WTC11 (cell line): ENCODE data around the gene TARBP1. TPM values are rescaled to one million over a fixed set of nuclear protein-coding genes. Genes with fewer than 3 reads are reported as not detected.

ENCODE experiments used
- ATAC-seq: fragments of 200-7000 bp; cut with Tn5 transposase; 2 replicates; pipeline ENCODE4 v1.10.0; 2021; ENCODE audit warnings: mild to moderate bottlenecking, moderate library complexity
- CTCF ChIA-PET: fragments of 300-600 bp; sonication (Branson Sonifier 250); formaldehyde crosslinking; loops from one replicate; lab custom pipeline; 2021; ENCODE audit warnings: antibody characterized with exemption; lab: Charles Lee
- POLR2A ChIA-PET: fragments of 350-600 bp; sonication (Branson Sonifier 250); formaldehyde crosslinking; loops from one replicate; lab custom pipeline; 2021; ENCODE audit warnings: antibody characterized with exemption; lab: Charles Lee
- DNase-seq: peaks from one replicate; pipeline ENCODE4 v3.0.0; 2021; ENCODE audit warnings: low spot score
- H3K27ac Mint-ChIP-seq: 2 replicates; pipeline ENCODE4 v1.8.0; 2021; ENCODE audit warnings: mixed read lengths
- H3K27me3 Mint-ChIP-seq: 2 replicates; pipeline ENCODE4 v1.8.0; 2021; ENCODE audit warnings: low read depth, mild to moderate bottlenecking, moderate library complexity, mixed read lengths
- H3K36me3 Mint-ChIP-seq: 2 replicates; pipeline ENCODE4 v1.8.0; 2021; ENCODE audit warnings: mixed read lengths
- H3K4me1 Mint-ChIP-seq: 2 replicates; pipeline ENCODE4 v1.8.0; 2022; ENCODE audit warnings: mixed read lengths
- H3K4me3 Mint-ChIP-seq: 2 replicates; pipeline ENCODE4 v1.8.0; 2021; ENCODE audit warnings: mild to moderate bottlenecking, moderate library complexity, mixed read lengths
- H3K9me3 Mint-ChIP-seq: 2 replicates; pipeline ENCODE4 v1.8.0; 2021; ENCODE audit warnings: mixed read lengths
- ATF2 ChIP-seq: sonication (generic); formaldehyde crosslinking; IDR thresholded peaks from 2 replicates; pipeline ENCODE4 v1.8.1; 2022; ENCODE audit warnings: low read depth, missing genetic modification reagents, borderline replicate concordance
- CBFB ChIP-seq: sonication (generic); formaldehyde crosslinking; IDR thresholded peaks from 2 replicates; pipeline ENCODE4 v1.8.1; 2022; ENCODE audit warnings: mild to moderate bottlenecking, low read depth, missing genetic modification reagents
- ESRRA ChIP-seq: sonication (generic); formaldehyde crosslinking; IDR thresholded peaks from 2 replicates; pipeline ENCODE4 v1.8.1; 2022; ENCODE audit warnings: mild to moderate bottlenecking, missing genetic modification reagents, borderline replicate concordance
- ETV6 ChIP-seq: sonication (generic); formaldehyde crosslinking; IDR thresholded peaks from 2 replicates; pipeline ENCODE4 v1.8.1; 2022; ENCODE audit warnings: mild to moderate bottlenecking, missing genetic modification reagents
- FOXP1 ChIP-seq: sonication (generic); formaldehyde crosslinking; IDR thresholded peaks from 2 replicates; pipeline ENCODE4 v1.8.0; 2022; ENCODE audit warnings: missing genetic modification reagents, mild to moderate bottlenecking, moderate library complexity, borderline replicate concordance
- IRF2 ChIP-seq: sonication (generic); formaldehyde crosslinking; IDR thresholded peaks from 2 replicates; pipeline ENCODE4 v1.8.0; 2022; ENCODE audit warnings: low read depth, missing genetic modification reagents, borderline replicate concordance
- JUN ChIP-seq: sonication (generic); formaldehyde crosslinking; IDR thresholded peaks from 2 replicates; pipeline ENCODE4 v1.8.0; 2023; ENCODE audit warnings: mild to moderate bottlenecking, missing genetic modification reagents
- MAX ChIP-seq: sonication (generic); formaldehyde crosslinking; IDR thresholded peaks from 2 replicates; pipeline ENCODE4 v1.8.0; 2022; ENCODE audit warnings: mild to moderate bottlenecking, missing genetic modification reagents
- RELA ChIP-seq: sonication (generic); formaldehyde crosslinking; IDR thresholded peaks from 2 replicates; pipeline ENCODE4 v1.8.1; 2022; ENCODE audit warnings: missing genetic modification reagents, mild to moderate bottlenecking, borderline replicate concordance
- SP1 ChIP-seq: sonication (generic); formaldehyde crosslinking; conservative IDR thresholded peaks from 2 replicates; pipeline ENCODE4 v1.8.1; 2022; ENCODE audit warnings: missing genetic modification reagents
- ZNF425 ChIP-seq: fragments of 250-450 bp; sonication (Bioruptor Pico); conservative IDR thresholded peaks from 2 replicates; pipeline ENCODE4 v1.9.0; 2021; ENCODE audit warnings: mild to moderate bottlenecking
- total RNA-seq: library from RNA; stranded (reverse); gene quantifications from 3 replicates; pipeline ENCODE4 v1.2.3, GENCODE V29; 2021
- TF ChIP-seq, protein P1 (sequence below): sonication (generic); formaldehyde crosslinking; IDR thresholded peaks from 2 replicates; pipeline ENCODE4 v1.8.1; 2023; ENCODE audit warnings: mild to moderate bottlenecking, missing genetic modification reagents, moderate library complexity
- TF ChIP-seq, protein P2 (sequence below): sonication (generic); formaldehyde crosslinking; IDR thresholded peaks from 2 replicates; pipeline ENCODE4 v1.8.0; 2023; ENCODE audit warnings: missing genetic modification reagents, mild to moderate bottlenecking, borderline replicate concordance
- TF ChIP-seq, protein P3 (sequence below): sonication (generic); formaldehyde crosslinking; conservative IDR thresholded peaks from 2 replicates; pipeline ENCODE4 v1.8.1; 2022; ENCODE audit warnings: mild to moderate bottlenecking, missing genetic modification reagents
- TF ChIP-seq, protein P4 (sequence below): sonication (generic); formaldehyde crosslinking; IDR thresholded peaks from 2 replicates; pipeline ENCODE4 v1.8.0; 2022; ENCODE audit warnings: mild to moderate bottlenecking, missing genetic modification reagents
- TF ChIP-seq, protein P5 (sequence below): sonication (generic); formaldehyde crosslinking; IDR thresholded peaks from 2 replicates; pipeline ENCODE4 v1.8.1; 2023; ENCODE audit warnings: mild to moderate bottlenecking, missing genetic modification reagents, borderline replicate concordance

Gene TARBP1
- total RNA-seq, 1 experiment from 2014 or later: 24.0 TPM

- ATAC-seq (no peak), DNase-seq (no peak)
- POLR2A ChIA-PET: no interaction called here
- CTCF ChIA-PET: interaction anchor here (0.6 to 1.5 kb wide), 2 partner anchors 75 to 957 kb away, joined by 3 read pairs; no protein-coding TSS in a partner anchor
- peaks cover 4% of the 10 kb centered on the region; the same call in 1 of the 2 replicates for H3K9me3 Mint-ChIP-seq
- H3K27me3 Mint-ChIP-seq: no peaks in the 10 kb centered on the region
- peaks cover 10% of the 10 kb centered on the region for H3K36me3 Mint-ChIP-seq
- no peak overlapping the region for H3K27ac Mint-ChIP-seq
- no peak overlapping the region for H3K4me3 Mint-ChIP-seq
- TF ChIP-seq ATF2 (CRISPR knock-in tag): no peak
- TF ChIP-seq SP1 (CRISPR knock-in tag): no peak
- TF ChIP-seq MAX (CRISPR knock-in tag): no peak
- TF ChIP-seq JUN: no peak
- no peak for TF ChIP-seq ZNF425 (CRISPR knock-in tag)
- TF ChIP-seq, protein P1, sequence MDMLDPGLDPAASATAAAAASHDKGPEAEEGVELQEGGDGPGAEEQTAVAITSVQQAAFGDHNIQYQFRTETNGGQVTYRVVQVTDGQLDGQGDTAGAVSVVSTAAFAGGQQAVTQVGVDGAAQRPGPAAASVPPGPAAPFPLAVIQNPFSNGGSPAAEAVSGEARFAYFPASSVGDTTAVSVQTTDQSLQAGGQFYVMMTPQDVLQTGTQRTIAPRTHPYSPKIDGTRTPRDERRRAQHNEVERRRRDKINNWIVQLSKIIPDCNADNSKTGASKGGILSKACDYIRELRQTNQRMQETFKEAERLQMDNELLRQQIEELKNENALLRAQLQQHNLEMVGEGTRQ (CRISPR knock-in tag): no peak
- TF ChIP-seq, protein P2, sequence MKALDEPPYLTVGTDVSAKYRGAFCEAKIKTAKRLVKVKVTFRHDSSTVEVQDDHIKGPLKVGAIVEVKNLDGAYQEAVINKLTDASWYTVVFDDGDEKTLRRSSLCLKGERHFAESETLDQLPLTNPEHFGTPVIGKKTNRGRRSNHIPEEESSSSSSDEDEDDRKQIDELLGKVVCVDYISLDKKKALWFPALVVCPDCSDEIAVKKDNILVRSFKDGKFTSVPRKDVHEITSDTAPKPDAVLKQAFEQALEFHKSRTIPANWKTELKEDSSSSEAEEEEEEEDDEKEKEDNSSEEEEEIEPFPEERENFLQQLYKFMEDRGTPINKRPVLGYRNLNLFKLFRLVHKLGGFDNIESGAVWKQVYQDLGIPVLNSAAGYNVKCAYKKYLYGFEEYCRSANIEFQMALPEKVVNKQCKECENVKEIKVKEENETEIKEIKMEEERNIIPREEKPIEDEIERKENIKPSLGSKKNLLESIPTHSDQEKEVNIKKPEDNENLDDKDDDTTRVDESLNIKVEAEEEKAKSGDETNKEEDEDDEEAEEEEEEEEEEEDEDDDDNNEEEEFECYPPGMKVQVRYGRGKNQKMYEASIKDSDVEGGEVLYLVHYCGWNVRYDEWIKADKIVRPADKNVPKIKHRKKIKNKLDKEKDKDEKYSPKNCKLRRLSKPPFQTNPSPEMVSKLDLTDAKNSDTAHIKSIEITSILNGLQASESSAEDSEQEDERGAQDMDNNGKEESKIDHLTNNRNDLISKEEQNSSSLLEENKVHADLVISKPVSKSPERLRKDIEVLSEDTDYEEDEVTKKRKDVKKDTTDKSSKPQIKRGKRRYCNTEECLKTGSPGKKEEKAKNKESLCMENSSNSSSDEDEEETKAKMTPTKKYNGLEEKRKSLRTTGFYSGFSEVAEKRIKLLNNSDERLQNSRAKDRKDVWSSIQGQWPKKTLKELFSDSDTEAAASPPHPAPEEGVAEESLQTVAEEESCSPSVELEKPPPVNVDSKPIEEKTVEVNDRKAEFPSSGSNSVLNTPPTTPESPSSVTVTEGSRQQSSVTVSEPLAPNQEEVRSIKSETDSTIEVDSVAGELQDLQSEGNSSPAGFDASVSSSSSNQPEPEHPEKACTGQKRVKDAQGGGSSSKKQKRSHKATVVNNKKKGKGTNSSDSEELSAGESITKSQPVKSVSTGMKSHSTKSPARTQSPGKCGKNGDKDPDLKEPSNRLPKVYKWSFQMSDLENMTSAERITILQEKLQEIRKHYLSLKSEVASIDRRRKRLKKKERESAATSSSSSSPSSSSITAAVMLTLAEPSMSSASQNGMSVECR (CRISPR knock-in tag): no peak
- no peak for TF ChIP-seq RELA (CRISPR knock-in tag)
- no peak for TF ChIP-seq FOXP1 (CRISPR knock-in tag)
- TF ChIP-seq ETV6 (CRISPR knock-in tag): no peak
- TF ChIP-seq, protein P3, sequence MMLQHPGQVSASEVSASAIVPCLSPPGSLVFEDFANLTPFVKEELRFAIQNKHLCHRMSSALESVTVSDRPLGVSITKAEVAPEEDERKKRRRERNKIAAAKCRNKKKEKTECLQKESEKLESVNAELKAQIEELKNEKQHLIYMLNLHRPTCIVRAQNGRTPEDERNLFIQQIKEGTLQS (CRISPR knock-in tag): no peak
- TF ChIP-seq, protein P4, sequence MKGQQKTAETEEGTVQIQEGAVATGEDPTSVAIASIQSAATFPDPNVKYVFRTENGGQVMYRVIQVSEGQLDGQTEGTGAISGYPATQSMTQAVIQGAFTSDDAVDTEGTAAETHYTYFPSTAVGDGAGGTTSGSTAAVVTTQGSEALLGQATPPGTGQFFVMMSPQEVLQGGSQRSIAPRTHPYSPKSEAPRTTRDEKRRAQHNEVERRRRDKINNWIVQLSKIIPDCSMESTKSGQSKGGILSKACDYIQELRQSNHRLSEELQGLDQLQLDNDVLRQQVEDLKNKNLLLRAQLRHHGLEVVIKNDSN: no peak
- TF ChIP-seq CBFB: no peak
- no peak for TF ChIP-seq ESRRA
- TF ChIP-seq IRF2 (CRISPR knock-in tag): no peak
- TF ChIP-seq, protein P5, sequence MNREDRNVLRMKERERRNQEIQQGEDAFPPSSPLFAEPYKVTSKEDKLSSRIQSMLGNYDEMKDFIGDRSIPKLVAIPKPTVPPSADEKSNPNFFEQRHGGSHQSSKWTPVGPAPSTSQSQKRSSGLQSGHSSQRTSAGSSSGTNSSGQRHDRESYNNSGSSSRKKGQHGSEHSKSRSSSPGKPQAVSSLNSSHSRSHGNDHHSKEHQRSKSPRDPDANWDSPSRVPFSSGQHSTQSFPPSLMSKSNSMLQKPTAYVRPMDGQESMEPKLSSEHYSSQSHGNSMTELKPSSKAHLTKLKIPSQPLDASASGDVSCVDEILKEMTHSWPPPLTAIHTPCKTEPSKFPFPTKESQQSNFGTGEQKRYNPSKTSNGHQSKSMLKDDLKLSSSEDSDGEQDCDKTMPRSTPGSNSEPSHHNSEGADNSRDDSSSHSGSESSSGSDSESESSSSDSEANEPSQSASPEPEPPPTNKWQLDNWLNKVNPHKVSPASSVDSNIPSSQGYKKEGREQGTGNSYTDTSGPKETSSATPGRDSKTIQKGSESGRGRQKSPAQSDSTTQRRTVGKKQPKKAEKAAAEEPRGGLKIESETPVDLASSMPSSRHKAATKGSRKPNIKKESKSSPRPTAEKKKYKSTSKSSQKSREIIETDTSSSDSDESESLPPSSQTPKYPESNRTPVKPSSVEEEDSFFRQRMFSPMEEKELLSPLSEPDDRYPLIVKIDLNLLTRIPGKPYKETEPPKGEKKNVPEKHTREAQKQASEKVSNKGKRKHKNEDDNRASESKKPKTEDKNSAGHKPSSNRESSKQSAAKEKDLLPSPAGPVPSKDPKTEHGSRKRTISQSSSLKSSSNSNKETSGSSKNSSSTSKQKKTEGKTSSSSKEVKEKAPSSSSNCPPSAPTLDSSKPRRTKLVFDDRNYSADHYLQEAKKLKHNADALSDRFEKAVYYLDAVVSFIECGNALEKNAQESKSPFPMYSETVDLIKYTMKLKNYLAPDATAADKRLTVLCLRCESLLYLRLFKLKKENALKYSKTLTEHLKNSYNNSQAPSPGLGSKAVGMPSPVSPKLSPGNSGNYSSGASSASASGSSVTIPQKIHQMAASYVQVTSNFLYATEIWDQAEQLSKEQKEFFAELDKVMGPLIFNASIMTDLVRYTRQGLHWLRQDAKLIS (CRISPR knock-in tag): no peak
- TF ChIP-seq, all 79 proteins: peak for 0
- H3K4me1 Mint-ChIP-seq: no peaks in the 10 kb centered on the region
Observed at GRCh38 chr1:234397732-234398131, 81.2 kb downstream of the TARBP1 start.
